WI38 (cell line): Measurements from ENCODE around the gene RXRA.

Experiments used
- H3K4me3 ChIP-seq: 2 replicates; pipeline ENCODE4 v1.5.1; 2011; ENCODE audit warnings: low read depth, mild to moderate bottlenecking, control low read depth, low read length
- TF ChIP-seq, protein P1 (sequence below): IDR thresholded peaks from 2 replicates; pipeline ENCODE4 v1.5.1; 2012; ENCODE audit warnings: low read depth, mild to moderate bottlenecking, control low read depth, low read length

The RXRA gene

DNA sequence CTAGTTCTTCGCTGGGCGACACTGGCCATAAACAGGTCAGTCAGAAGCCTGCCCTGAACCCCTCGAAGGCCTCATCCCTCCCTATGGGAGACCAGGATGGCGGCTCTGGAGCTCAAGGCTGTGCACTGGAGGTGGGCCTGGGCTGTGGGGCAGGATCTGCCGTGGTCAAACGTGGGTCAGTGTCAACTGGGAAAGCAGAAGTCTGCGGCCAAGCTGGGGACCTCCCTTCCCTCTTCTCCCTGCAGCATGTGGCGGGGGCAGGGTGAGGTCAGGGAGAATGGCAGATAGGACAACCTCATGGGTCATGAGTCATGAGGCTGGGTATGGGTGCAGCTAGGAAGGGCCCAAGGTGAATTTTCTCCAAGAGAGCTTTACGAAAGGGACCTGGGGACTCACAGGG is 132.9 kb downstream of the RXRA start:
- no peak overlapping the region for H3K4me3 ChIP-seq

DNA sequence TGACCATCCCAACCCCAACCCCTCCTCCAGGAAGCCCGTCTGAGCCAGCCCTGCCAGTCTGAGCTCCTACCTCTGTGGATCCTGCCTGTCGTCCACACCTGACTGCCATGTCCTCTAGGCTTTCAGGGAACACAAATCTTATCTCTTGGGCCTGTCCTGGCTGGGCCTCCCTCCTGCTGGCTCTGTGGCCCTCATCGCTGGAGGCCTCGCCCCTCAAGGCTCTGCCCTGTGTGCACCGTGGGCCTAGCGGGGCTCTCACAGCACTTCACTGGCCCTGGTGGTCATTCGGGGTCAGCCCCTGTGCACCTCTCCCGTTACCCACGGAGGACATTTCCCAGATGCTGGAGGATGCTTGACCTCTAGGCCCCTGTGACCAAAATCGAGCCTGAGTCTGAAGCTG is 133.3 kb downstream of the RXRA start:
- no peak overlapping the region for H3K4me3 ChIP-seq
- TF ChIP-seq, protein P1, sequence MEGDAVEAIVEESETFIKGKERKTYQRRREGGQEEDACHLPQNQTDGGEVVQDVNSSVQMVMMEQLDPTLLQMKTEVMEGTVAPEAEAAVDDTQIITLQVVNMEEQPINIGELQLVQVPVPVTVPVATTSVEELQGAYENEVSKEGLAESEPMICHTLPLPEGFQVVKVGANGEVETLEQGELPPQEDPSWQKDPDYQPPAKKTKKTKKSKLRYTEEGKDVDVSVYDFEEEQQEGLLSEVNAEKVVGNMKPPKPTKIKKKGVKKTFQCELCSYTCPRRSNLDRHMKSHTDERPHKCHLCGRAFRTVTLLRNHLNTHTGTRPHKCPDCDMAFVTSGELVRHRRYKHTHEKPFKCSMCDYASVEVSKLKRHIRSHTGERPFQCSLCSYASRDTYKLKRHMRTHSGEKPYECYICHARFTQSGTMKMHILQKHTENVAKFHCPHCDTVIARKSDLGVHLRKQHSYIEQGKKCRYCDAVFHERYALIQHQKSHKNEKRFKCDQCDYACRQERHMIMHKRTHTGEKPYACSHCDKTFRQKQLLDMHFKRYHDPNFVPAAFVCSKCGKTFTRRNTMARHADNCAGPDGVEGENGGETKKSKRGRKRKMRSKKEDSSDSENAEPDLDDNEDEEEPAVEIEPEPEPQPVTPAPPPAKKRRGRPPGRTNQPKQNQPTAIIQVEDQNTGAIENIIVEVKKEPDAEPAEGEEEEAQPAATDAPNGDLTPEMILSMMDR: no peak

More for the DNA sequence above, 132.9 kb downstream of the RXRA start:
- TF ChIP-seq, protein P1: no peak

DNA sequence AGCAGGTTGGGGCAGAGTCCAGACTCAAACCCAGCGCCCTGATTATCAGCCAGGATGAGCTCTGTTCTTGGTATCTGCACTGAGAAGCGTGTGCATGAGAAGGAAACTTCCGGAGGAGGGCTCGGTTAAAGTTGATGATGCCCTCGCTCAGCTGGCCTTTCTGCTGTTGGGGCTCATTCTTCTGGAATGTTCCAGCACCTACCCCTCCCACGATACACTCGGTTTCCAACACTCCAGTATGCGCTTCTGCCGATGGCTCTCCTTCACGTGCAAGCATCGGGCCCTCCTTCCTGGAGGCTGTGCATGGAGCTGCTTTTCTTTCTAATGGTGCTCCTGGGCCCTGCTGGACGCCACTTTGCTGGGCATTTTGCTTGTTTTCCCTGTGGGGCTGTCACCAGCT is 134.0 kb downstream of the RXRA start:
- H3K4me3 ChIP-seq: no peak overlapping the region
- TF ChIP-seq, protein P1: no peak

DNA sequence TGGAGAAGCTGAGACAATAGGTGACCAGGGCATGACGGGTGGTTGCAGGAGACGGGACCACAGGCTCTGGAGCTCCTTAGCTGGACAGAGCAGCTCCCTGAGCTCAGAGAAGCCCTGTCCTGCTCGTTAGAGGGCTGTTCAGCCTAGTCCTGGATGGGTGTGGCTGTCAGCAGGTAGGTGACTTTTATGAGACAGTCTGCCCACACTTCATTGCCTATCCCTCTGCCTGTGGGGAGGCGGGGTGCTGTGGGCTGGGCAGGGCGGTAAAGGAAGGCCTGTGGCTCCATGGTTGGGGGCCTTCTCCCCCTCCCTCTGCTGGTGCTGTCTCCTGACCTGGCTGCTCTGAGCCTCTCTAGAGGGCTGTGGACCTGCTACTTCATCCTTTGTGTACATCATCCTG is 134.6 kb downstream of the RXRA start:
- H3K4me3 ChIP-seq: no peak overlapping the region
- TF ChIP-seq, protein P1: no peak

DNA sequence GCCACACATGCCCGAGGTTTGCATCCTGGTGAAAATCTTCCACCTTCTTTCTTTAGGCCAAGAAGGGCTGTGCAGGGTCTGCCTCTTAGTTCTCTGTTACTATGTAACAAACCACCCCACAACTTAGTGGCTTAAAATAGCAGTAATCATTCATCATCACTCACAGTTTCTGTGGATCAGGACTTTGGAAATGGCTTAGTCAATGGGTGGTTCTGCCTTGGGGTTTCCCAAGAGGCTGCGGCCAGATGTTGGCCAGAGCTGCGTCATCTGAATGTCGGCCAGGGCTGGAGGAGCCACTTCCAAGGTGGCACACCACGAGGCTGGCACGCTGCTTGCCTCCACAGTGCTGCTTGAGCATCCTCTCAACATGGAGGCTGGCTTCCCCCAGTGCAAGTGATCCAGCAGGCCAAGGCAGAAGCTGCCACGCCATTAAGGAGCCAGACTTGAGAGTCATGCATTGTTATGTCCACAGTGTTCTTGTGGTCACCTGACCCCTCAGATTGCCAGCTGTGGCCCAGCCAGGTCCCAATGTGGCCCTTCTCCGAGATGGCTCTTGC is 135.2 kb downstream of the RXRA start:
- no peak overlapping the region for H3K4me3 ChIP-seq
- TF ChIP-seq, protein P1: no peak

DNA sequence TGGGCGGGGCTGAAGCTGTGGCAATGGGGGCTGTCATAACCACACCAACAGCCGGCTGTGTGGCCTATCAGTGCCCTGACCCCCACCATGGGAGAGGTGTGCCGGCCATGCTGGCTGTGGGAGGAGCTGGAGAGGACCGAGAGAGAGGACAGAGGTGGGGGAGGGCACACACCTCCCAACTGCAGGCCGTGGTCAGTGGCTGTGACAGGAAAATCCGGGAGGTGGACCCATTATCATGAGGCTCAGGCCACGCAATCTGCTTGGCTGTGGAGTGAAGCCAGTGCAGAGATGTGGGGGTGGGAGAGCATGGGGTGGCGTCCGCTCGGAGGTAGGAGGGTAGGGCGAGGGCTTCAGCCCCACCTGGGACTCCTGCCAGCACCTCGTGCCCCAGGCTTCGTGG is 136.1 kb downstream of the RXRA start:
- TF ChIP-seq, protein P1: no peak
- H3K4me3 ChIP-seq: no peak overlapping the region

DNA sequence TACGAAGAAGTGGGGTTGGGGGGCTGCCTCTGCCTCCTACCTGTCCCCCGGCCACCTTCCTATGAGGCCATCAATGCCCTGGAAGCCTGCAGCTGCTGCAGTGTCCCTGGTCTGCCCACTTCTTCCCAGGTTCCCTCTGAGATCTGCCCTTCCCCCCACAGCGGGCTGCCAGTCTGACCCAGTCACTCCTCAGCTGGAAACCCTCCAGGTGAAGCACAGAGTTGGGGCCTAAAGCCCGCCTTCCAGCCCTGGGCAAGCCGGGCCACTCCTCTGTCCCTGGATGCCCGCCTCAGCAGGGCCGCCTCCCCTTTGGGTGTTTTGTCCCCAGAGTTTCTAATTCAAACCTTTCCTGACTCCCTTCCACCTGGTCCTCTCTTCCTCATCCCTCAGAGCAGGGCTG is 137.0 kb downstream of the RXRA start:
- TF ChIP-seq, protein P1: no peak
- no peak overlapping the region for H3K4me3 ChIP-seq
